ENCODE results near the gene MUS81.

MUS81 gene

DNA sequence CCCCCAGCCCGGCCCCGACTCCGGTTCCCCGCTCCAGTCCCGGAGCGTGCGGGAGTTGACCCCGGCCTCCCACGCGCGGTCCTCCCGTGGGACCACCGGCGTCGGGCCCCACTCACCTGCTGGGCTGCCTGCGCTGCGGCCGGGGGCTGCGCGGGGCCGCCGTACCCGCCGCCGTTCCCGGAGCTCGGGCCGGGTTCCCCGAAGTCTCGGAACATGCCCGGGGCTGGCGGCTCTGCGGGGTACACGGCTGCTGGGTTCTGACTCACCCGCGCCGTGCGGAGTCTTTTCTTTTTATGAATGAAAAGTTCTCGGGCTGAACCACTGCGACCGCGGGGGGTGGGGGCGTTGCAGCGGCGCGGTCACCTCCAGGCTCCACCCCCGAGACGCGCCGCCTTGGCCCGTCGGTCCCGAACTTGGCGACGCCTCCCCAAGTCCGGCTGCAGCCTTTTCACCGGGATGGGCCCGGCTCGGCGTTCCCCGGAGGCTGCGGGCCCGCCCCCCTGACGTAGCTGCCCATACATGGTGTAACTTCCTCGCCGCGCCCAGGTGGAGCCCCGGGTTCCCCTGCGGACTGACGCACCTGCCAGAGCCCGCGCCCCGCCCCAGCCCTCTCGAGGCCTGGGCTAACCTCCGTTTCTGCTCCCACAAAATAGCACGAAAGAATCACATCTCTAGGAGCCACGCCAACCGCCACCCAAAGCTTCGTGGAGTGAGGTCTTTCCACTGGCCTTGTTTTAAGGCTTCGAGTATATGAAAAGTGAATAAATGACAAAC, 40.1 kb downstream of the MUS81 start, which contains the start of gene FOSL1:
Gene FOSL1, minus strand, starts transcription at position 264 of the 774 bp plus-strand sequence. Its CDS starts 49 bp downstream, at position 215.
- TF ChIP-seq, protein P1, sequence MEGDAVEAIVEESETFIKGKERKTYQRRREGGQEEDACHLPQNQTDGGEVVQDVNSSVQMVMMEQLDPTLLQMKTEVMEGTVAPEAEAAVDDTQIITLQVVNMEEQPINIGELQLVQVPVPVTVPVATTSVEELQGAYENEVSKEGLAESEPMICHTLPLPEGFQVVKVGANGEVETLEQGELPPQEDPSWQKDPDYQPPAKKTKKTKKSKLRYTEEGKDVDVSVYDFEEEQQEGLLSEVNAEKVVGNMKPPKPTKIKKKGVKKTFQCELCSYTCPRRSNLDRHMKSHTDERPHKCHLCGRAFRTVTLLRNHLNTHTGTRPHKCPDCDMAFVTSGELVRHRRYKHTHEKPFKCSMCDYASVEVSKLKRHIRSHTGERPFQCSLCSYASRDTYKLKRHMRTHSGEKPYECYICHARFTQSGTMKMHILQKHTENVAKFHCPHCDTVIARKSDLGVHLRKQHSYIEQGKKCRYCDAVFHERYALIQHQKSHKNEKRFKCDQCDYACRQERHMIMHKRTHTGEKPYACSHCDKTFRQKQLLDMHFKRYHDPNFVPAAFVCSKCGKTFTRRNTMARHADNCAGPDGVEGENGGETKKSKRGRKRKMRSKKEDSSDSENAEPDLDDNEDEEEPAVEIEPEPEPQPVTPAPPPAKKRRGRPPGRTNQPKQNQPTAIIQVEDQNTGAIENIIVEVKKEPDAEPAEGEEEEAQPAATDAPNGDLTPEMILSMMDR (IDR thresholded peaks at IDR 0.05; ENCODE audit: low read depth, low read length, missing control alignments): no peak
- H3K36me3 ChIP-seq (replicated peaks): peaks cover 25% of the 10 kb centered on the region
- peak; percentile 93 for DNase-seq
- H3K27me3 ChIP-seq (replicated peaks): no peaks in the 10 kb centered on the region
- H3K4me3 ChIP-seq (ENCODE audit: low read depth, low read length): peak within 1 kb of the TSS; percentile 95
- peak within 1 kb of the TSS; percentile 90 for H3K27ac ChIP-seq
- in situ Hi-C loops (cut with HindIII; ENCODE audit: low pct_ligation_motif_present, low sequenced_read_pairs): no loop called here

- peak overlapping the region; percentile 59 for H3K27ac ChIP-seq
Measured at GRCh38 chr11:65900899-65901180, 40.6 kb downstream of the MUS81 start.

DNA sequence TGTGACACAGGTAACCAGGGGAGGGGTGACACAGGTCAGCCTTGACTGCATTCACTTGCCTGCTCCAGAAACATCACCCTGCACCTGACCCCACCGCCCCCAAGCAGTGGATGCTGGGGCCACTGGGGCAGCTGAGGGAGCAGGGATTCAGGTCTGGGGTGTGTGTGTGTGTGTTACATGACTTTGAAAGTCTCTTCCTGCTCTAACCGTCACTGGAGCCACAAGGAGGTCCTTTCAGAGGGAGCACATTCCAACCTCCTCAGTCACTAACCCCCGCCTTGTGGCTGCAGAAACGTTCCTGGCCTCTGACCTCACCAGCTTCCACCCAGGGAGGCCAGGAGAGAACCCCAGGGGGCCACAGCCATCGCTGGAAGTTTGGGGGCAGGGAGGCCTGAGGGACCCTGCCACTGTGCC, 42.8 kb downstream of the MUS81 start:
- peak; percentile 76 for DNase-seq
- TF ChIP-seq, protein P1 (IDR thresholded peaks at IDR 0.05; ENCODE audit: low read depth, low read length, missing control alignments): no peak
- in situ Hi-C loops (cut with HindIII; ENCODE audit: low pct_ligation_motif_present, low sequenced_read_pairs): no loop called here
- Histone ChIP-seq H3K27ac (peak overlapping the region; percentile 67), H3K27me3 (replicated peaks) (no peaks in the 10 kb centered on the region), H3K36me3 (replicated peaks) (peaks cover 4% of the 10 kb centered on the region), H3K4me3 (ENCODE audit: low read depth, low read length) (no peak overlapping the region)

More at GRCh38 chr11:65900899-65901180, 40.6 kb downstream of the MUS81 start:
- DNase-seq: no peak
- H3K27me3 ChIP-seq (replicated peaks): no peaks in the 10 kb centered on the region
- TF ChIP-seq, protein P1 (IDR thresholded peaks at IDR 0.05; ENCODE audit: low read depth, low read length, missing control alignments): no peak
- H3K4me3 ChIP-seq (ENCODE audit: low read depth, low read length): no peak overlapping the region
- in situ Hi-C loops (cut with HindIII; ENCODE audit: low pct_ligation_motif_present, low sequenced_read_pairs): no loop called here
- peaks cover 19% of the 10 kb centered on the region for H3K36me3 ChIP-seq (replicated peaks)

DNA sequence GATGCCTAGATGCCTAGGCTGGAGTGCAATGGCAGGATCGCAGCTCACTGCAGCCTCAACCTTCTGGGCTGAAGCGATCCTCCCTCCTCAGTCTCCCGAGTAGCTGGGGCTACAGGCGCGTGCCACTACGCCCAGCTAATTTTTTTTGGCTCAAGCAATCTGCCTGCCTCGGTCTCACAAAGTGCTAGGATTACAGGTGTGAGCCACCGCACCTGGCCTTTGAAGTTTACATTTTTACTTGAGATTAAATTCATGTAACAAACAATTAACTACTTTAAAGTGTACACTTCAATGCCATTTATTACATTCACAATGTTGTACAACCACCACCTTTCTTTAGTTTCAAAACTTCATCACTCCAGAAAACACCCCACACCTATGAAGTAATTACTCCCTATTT, 43.5 kb downstream of the MUS81 start:
- Histone ChIP-seq H3K27ac (no peak overlapping the region), H3K36me3 (replicated peaks) (peaks cover 2% of the 10 kb centered on the region), H3K4me3 (ENCODE audit: low read depth, low read length) (no peak overlapping the region), H3K27me3 (replicated peaks) (no peaks in the 10 kb centered on the region)
- DNase-seq: no peak
- in situ Hi-C loops (cut with HindIII; ENCODE audit: low pct_ligation_motif_present, low sequenced_read_pairs): no loop called here
- TF ChIP-seq, protein P1 (IDR thresholded peaks at IDR 0.05; ENCODE audit: low read depth, low read length, missing control alignments): no peak

GRCh38 chr11:65906602-65907001, 46.4 kb downstream of the MUS81 start:
- Histone ChIP-seq H3K36me3 (replicated peaks) (no peaks in the 10 kb centered on the region), H3K27ac (no peak overlapping the region), H3K4me3 (ENCODE audit: low read depth, low read length) (no peak overlapping the region), H3K27me3 (replicated peaks) (no peaks in the 10 kb centered on the region)
- TF ChIP-seq, protein P1 (IDR thresholded peaks at IDR 0.05; ENCODE audit: low read depth, low read length, missing control alignments): no peak
- in situ Hi-C loops (cut with HindIII; ENCODE audit: low pct_ligation_motif_present, low sequenced_read_pairs): no loop called here
- no peak for DNase-seq

GRCh38 chr11:65907878-65908277, 47.6 kb downstream of the MUS81 start:
- DNase-seq: no peak
- in situ Hi-C loops (cut with HindIII; ENCODE audit: low pct_ligation_motif_present, low sequenced_read_pairs): no loop called here
- TF ChIP-seq, protein P1 (IDR thresholded peaks at IDR 0.05; ENCODE audit: low read depth, low read length, missing control alignments): no peak
- Histone ChIP-seq H3K27me3 (replicated peaks) (no peaks in the 10 kb centered on the region), H3K4me3 (ENCODE audit: low read depth, low read length) (no peak overlapping the region), H3K36me3 (replicated peaks) (no peaks in the 10 kb centered on the region), H3K27ac (no peak overlapping the region)

Measured in brain microvascular endothelial cell (primary cell).